Omental fat pad (tissue), 4 donors: ENCODE data around the gene C11orf54. TPM values are rescaled to one million over a fixed set of nuclear protein-coding genes. Genes with fewer than 3 reads are reported as not detected.

Experiments
- ATAC-seq: fragments of 150-250 bp; one replicate; pipeline ENCODE4 v1.9.1; 2016; ENCODE audit warnings: mild to moderate bottlenecking, moderate library complexity; ENCODE audit not compliant: low FRiP score
- DNase-seq: peaks from one replicate; pipeline ENCODE4 v3.0.0-alpha.2; 2019; ENCODE audit warnings: low spot score
- total RNA-seq, 4 donors: library from RNA; depleted of rRNA; stranded (reverse); fragments of >200 nt; gene quantifications; one replicate each; pipeline ENCODE4 v1.1.0, GENCODE V29; 2016
- TF ChIP-seq, protein P1 (sequence below), 3 donors: fragments of 450-650 bp; IDR thresholded peaks; one replicate each; pipeline ENCODE4 v1.5.1; 2016 to 2017; ENCODE audit warnings: antibody characterized with exemption in 3 of 3, mild to moderate bottlenecking in 3 of 3, moderate library complexity in 2 of 3

The C11orf54 gene
- total RNA-seq, 4 donors from 2014 or later = 17.3 to 50.8 (median 41.5) TPM

DNA sequence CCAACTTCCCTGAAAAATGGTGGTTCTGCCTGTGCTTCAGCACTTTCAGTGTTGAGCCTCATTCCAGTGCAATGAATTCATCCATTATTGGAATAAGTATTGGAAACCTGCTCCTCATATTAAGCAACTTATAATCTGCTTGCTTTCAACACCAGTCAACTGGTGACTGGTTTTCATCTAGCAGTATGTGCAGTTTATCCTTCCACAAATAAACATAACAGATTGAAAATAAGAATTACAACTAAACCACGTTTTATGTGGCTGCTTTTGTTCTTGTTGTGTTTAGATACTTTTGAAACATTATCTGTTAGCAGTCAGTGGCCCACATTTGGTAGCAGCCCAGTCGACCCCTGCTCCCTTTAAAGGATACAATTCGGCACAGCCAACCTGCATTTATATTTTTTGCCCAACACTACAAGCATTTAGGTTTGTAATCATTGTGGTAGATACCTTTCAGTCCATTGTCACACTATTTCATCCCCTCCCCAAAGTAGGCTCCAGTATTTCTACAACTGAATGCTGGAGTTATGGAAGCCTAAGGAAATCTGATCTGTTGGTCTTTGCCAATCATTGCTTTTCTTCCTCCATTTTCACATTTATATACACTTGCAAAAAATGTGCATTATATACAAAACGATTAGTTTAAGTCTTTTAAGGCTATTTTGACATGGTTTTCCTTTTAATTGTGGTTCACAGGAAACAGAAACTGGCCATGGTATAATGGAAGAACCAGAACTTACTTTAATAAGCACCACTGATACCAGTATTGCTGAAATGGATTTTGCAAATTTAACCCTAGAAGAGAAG is 13.3 kb upstream of the C11orf54 start:
- no peak for ATAC-seq
- TF ChIP-seq, protein P1, sequence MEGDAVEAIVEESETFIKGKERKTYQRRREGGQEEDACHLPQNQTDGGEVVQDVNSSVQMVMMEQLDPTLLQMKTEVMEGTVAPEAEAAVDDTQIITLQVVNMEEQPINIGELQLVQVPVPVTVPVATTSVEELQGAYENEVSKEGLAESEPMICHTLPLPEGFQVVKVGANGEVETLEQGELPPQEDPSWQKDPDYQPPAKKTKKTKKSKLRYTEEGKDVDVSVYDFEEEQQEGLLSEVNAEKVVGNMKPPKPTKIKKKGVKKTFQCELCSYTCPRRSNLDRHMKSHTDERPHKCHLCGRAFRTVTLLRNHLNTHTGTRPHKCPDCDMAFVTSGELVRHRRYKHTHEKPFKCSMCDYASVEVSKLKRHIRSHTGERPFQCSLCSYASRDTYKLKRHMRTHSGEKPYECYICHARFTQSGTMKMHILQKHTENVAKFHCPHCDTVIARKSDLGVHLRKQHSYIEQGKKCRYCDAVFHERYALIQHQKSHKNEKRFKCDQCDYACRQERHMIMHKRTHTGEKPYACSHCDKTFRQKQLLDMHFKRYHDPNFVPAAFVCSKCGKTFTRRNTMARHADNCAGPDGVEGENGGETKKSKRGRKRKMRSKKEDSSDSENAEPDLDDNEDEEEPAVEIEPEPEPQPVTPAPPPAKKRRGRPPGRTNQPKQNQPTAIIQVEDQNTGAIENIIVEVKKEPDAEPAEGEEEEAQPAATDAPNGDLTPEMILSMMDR (IDR thresholded peaks at IDR 0.05) = no peak
- DNase-seq = no peak

DNA sequence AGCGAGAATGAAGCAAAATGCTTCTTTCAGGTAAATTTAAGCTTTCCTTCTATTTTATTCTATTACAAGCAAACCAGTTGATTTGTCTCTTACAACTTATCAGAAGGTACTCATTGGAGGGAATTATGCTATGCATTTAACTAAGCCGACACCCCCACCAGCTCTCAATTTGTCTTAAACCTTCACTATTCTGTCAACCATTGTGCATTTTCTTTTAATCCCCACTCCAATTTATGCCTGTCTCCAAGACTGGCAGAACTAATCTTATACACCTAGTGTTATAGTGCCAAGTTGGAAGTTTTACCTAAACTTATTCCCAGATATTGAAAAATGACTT is 12.7 kb upstream of the C11orf54 start:
- TF ChIP-seq, protein P1 (IDR thresholded peaks at IDR 0.05) = no peak
- DNase-seq (no peak), ATAC-seq (no peak)

DNA sequence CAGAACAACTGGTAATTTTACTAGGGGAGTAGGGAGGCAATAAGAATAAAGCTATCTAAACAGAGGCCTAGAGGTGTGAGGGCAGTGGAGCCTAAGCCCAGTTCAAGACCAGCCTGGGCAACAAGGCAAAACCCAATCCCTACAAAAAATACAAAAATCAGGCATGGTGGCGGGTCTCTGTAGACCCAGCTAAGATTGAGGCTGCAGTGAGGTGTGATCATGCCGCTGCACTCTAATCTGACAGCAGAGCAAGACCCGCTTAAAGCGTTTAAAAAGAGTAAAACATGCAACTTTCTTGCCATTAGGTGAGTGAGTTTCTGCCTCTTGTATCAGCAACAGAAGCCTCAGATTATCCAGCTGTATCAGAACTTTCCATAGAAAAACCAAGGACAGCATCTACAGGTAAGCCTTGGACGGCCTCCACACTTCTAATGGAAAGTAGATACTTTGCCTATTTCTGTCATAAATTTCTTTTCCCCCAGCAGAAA is 12.3 kb upstream of the C11orf54 start:
- no peak for DNase-seq
- ATAC-seq = no peak
- TF ChIP-seq, protein P1 (IDR thresholded peaks at IDR 0.05) = no peak

DNA sequence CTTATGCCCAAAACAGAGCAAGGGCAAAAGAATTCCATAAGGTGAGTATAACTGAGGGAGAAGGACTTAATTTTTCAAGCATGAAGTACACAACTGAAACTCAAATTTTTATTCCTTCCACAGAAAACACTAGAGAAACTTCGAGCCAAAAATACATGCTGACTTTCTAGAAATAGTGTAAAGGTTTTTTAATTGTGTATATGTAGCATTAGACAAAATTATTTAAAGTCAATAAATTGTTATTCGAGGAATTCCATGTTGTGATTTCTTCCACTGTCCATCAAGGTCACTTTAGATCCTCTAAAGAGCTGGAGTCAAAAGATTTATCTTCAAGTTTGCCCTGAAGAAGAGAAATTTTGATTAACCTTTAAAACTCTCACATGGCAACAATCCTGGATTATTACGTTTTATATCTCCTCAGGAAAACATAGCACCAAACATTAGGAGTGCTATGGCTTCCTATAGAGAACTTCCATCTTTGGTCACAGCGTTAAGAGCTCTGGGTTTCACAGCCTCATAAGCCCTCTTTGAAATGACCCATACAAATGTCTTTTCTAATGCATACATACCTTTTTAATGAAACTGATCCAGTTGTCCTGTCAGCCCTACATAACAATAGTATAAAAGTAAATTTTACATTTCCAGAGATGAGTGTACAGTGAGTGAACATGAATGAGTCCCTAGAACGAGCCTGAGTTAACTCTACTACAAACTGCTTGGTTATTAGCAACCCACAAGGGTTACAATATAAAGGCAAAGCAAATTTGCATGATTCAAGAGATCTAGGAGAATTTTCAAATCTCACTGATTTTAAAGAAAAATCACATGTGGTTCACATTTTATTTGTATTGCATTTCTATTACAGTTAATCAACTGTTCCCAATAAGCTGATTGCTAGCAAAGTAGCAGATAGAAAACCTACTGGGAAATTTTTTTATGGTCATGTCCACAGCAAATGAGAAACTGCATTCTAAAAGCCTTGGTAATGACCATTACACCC is 11.1 kb upstream of the C11orf54 start:
- no peak for ATAC-seq
- no peak for DNase-seq
- TF ChIP-seq, protein P1 (IDR thresholded peaks at IDR 0.05) = no peak

DNA sequence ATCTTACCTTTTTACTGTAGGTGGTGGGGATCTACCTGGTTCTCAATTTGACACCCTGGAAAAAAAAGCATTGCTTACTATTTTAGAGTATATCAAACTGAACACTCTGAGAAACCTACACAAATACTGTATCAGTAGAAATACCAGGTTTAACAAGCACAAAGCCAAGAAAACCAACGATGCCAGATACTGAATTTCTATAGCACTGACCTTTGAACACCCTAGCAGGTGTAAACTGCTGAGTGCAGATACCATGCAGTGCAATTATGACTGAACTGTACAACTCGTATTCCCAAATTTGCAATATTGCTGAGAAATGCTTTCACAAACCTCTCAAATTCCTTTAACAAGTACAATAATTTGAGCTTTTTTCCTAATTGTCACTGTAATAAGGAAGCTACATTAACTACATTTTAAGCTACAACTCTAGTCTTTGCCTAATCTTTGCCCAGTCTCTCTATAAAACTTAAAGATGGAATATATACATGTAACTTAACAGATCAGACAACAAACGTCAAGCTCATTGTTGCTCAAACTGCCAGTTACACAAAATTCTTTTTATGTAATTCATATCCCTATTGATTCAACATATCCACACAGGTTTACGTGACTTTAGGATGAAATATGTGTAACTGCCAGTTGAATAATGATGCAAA is 9.1 kb upstream of the C11orf54 start:
- no peak for DNase-seq
- ATAC-seq = no peak
- TF ChIP-seq, protein P1 (IDR thresholded peaks at IDR 0.05) = no peak

DNA sequence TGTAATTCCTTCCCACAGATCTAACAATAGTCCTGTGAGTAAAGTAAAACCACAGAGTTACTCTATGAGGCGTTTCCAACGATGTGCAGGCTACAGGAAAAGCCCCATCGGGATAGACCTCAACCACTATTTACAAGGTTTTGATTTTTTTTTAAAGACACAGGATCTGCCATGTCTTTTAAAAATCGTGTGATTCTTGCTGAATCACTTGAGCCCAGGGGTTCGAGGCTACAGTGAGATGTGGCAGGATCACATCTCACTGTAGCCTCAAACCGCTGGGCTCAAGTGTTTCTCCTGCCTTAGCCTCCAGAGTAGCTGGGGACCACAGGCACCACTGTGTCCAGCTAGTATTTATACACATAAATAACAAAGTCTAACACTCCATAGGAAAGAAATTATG is 8.0 kb upstream of the C11orf54 start:
- ATAC-seq = no peak
- DNase-seq = no peak
- TF ChIP-seq, protein P1 (IDR thresholded peaks at IDR 0.05) = no peak
